CD4-positive, alpha-beta T cell treated with Interleukin-17A for 1 hour (primary cell): ENCODE measurements around the gene PLCD3.

Experiments
- DNase-seq: peaks from one replicate; pipeline ENCODE4 v3.0.0-alpha.2; 2020

The PLCD3 gene

DNA sequence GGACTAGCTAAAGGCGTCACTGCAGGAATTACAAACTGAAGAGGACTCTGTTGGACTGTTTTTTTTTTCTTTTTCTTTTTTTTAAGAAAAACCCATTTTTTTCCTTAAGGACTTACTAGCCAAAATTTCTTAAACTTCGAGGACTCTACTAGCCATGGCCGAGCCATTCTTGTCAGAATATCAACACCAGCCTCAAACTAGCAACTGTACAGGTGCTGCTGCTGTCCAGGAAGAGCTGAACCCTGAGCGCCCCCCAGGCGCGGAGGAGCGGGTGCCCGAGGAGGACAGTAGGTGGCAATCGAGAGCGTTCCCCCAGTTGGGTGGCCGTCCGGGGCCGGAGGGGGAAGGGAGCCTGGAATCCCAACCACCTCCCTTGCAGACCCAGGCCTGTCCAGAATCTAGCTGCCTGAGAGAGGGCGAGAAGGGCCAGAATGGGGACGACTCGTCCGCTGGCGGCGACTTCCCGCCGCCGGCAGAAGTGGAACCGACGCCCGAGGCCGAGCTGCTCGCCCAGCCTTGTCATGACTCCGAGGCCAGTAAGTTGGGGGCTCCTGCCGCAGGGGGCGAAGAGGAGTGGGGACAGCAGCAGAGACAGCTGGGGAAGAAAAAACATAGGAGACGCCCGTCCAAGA, 16.8 kb upstream of the PLCD3 start:
- DNase-seq = peak; percentile 77

- DNase-seq = peak; percentile 100
These were observed 16.1 kb upstream of the PLCD3 start, which contains the start of gene HEXIM1 for GRCh38 chr17:45148183-45149036. HEXIM1 (plus strand) TSS chr17:45148475; CDS start chr17:45149191, 716 bp downstream.

- DNase-seq = peak; percentile 92
These were observed 15.4 kb upstream of the PLCD3 start for GRCh38 chr17:45147581-45148182.

DNA sequence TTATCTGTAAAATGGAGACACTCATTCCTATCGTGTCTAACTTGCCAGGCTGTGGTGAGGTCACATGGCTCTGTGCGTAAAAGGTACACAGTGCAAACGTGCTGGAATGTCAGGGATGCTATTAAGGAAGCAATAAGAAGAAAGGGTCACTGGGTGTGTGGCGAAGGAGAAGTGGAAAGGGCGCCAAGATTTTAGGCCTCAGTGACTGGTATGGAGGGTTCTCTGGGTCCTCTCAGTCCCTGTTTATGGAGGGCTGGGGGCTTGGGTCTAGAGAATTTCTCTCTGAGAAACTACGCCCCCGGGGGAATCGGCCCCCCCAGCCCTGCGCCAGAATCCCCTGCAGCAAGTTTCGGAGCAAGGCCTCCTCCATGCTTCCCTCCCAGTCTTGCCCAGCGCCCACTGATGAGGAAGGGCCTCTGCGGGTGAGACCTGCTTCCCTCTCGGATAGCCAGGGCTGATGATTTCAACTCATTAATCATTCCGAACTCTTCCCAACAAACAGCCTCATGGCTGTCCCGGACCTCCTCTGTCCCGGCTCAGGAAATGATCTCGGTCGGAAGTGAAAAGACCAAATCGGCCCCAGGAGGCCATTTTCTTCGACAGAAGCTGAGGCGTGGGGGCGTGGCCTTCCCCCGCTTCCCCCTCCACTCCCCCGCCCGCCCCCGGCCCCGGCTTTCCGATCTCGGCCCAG, 14.7 kb upstream of the PLCD3 start:
- DNase-seq = no peak

DNA sequence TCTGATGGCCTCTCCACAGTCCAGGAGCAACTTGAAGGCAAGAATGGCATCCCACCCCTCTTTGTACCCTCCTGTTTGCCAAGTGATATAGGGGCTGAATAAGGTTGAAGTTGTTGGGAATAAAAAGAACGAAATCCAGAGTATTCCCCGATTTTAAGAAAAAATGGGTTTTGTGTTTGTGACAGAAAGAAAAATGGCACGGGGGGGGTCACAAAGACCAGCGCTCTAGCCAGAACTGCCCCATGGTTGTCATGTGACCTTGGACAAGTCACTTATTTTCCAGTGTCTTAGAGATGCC, 14.2 kb upstream of the PLCD3 start:
- DNase-seq = no peak

GRCh38 chr17:45146166-45146565, 13.9 kb upstream of the PLCD3 start:
- DNase-seq = no peak

DNA sequence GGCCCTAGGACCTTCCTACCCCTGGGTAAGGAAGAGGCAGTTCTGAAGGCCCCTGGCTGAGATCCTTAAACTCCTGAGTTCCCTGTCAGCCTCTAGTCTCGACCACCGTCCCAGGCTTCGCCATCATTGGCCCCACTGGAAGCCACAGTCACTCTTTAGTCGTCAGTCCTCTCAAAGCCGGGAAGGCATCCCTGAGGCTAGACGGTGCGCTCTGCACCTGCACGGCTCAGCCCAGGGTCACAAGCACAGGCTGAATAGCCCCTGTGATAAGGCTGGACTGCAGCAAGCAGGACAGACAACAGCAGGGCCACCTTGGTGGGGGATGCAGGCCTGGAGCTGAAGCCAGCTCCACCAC, 12.7 kb upstream of the PLCD3 start:
- no peak for DNase-seq

- peak; percentile 25 for DNase-seq
These were observed 12.1 kb upstream of the PLCD3 start for GRCh38 chr17:45144199-45145034.

DNA sequence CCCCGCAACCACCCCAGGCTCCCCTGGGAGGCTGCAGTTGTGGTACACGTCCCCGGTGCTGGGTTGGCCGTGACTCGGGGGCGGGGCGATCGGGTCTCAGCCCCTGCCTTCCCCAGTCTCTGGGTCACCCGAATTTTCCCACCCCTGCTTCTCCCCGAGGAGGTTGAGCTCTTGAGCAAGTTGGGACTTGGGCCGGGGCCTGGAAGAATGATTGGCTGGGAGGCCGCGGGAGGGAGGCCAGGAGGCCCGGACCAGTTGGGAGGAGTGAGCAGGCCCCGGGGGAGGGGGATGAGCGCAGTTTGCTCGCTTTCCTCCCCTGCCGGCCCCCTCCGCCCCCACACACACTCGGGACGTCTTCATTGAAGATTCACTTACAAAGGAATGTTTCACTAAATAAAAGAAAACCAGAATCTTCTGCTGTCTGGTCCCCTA, 11.5 kb upstream of the PLCD3 start:
- no peak for DNase-seq

DNA sequence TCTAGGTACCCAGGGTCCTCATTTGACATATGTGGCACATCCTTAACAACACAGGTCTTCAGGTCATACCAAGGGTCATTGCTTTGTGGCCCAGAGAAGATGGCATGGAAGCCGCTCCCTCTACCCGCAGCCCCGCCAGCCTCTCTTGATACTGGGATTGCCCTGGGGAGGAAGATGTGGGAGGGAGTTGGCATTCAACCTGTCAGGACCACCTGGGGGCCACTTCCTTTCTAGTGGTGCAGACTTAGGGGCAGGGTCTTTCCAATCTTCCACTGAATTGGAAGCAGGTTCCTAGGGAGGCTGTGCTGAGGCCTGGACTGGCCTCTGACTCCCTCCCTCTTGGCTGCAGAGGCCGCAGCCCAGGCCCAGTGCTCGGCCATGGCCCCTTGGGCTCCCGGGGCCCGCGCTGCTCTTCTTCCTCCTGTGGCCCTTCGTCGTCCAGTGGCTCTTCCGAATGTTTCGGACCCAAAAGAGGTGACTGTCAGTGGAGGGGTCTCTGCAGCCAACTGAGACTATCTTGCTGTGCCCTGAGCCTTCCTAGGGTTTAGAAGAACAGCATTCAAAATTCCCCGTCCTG, 10.9 kb upstream of the PLCD3 start:
- DNase-seq = no peak

DNA sequence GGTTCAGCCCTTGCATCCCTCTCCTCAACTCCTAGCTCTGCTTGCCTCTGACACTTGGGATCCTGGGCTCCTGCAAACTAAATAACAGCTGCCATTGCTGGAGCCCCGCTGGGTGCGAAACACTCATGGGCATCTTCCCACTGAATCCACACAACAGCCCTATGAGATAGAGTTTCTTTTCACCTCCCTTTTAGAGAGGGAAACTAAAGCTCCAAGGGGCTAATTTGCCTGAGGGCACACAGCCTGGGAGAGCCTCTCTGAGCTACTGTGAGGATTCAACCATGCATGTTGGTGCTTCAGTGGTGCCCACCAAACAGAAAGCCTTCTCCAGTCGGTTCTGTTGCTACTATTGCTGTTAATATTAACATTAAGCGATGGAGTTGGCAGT, 7.2 kb upstream of the PLCD3 start:
- DNase-seq = no peak

- no peak for DNase-seq
These were observed 6.7 kb upstream of the PLCD3 start for GRCh38 chr17:45138911-45139532.

DNA sequence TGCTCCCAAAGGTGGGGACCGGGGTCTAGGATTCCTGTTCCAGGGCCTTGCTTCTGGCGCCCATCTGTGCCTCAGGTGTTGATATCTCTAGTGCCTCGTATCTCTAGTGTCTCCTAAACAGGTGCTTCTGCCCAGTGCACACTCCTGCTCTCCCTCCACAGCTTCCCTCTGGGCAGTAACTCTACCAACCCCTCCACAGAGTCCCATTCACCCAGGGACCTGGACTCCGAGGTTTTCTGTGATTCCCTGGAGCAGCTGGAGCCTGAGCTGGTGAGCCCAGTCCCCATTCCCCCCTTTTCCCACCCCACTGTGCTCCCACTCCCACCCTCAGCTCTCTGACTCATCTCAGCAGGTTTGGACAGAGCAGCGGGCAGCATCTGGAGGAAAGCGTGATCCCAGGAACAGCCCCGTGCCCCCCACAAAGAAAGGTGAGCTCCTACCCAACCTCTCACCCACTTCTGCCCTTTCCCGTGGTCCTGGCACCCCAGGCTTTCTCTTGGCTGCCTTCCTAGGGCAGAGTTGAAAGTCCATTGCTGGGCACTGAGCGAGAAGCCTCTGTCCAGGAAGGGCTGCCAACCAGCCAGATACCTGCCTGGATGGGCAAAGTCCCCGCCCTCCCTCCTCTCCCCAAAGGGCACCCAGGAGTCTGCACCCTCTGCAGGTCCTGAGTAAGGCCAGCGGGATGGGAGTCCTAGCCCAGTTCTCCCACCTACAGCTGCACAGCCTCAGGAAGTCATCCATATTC, 5.4 kb upstream of the PLCD3 start:
- DNase-seq = no peak

DNA sequence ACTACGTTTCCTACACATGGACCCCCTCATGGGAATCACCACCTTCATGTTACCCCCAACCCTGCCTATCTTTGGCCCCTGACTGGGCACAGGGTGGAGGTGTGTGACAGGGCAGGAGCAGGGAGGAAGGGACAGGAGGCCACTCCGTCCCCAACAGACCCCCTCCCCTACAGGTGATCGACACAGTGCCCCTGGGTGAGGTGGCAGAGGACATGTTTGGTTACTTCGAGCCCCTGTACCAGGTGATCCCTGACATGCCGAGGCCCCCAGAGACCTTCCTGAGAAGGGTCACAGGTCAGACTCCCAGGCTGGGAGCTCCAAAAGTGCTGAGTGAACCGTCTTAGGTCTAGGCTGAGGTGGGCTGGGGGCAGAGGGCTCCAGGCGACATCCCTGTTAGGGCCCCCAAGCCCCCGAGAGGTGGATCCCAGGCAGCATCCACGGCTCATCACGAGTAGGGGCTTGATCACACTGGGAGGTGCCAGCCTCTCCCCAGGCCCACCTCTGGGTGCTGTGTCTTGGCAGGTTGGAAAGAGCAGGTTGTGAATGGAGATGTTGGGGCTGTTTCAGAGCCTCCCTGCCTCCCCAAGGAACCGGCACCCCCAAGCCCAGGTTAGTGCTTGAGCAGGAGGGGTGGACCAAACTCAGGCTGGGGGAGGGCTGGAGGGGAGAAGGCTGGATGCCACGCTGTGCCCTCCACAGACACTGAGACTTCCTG, 4.7 kb upstream of the PLCD3 start:
- no peak for DNase-seq

DNA sequence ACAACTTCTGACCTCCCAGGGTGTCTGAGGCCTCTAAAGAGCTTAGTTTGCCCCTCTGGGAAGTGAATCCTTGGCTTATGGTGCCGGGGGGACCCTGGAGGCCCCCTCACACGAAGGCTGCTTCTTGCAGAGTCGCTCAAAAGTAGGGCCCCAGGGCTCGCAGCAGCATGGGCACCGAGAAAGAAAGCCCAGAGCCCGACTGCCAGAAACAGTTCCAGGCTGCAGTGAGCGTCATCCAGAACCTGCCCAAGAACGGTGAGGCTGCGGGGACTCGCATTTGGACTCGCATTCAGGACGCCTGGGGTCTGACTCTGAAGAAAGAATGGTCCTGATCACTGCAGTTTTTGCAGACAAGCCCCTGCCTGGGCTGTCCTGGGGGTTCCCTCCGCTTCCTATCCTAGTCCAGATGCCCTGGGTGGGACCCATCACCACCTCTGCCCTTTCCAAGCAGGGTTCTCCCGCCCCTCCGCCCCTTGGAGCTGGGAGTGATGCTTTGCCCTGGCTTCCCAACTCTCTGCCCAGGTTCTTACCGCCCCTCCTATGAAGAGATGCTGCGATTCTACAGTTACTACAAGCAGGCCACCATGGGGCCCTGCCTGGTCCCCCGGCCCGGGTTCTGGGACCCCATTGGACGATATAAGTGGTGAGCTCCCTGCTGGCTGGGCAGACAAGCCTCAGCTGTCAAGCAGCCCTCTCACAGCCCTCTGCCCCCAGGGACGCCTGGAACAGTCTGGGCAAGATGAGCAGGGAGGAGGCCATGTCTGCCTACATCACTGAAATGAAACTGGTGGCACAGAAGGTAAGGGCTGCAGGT, 3.9 kb upstream of the PLCD3 start:
- no peak for DNase-seq

- peak; percentile 98 for DNase-seq
These were observed 3.1 kb upstream of the PLCD3 start, which contains the start of gene ACBD4 for GRCh38 chr17:45135192-45135977. ACBD4 (plus strand) TSS chr17:45135687; CDS start chr17:45136145, 458 bp downstream.

DNA sequence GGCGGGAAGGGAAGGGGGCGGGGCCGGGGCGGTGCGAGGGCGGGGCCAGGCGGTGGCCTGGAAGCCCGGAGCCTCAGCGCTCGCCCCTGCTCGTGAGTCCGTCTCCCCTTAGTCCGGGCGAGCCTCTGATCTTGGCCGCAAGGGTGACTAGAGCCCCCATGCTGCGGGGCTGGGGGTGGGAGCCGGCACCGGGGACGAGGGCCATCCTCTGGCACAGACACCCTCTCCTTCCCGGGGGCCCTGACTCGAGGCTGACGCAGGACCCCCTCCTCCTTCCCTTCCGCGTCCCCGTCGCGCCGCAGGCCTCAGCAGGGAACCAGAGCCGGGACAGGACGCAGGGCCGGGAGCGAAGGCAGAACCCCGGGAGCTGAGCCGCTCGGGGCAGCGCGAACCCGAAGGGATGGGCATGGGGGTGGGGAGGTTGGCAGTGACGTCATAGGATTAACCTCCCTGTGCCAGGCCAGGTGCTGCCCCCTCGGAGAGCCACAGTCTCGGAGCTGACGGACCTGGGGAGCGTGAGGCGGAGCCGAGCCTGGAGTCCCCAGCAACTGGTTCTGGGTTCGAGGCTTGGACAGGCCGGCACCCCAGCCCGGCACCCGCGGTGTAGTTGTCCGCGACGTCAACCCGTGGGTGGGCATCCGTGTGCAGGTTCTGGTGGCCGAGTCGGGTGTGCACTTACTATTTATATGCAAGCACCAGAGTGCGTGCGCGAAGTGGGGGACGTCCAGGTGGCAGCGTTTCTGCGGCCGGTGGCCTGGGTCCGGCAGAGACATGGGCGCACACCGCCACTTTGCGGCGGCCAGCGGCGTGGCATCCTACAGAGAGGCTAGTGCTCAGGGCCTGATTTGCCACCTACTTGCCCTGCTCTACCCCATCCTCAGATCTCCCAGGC, 503 bp upstream of the PLCD3 start:
- DNase-seq = peak; percentile 76
